HepG2 (cell line): ENCODE data around the gene AK8. TPM values are rescaled to one million over a fixed set of nuclear protein-coding genes. Genes with fewer than 3 reads are reported as not detected.

Source experiments
- ATAC-seq: fragments of 200-7000 bp; cut with Tn5 transposase; 3 replicates; pipeline ENCODE4 v1.9.1; 2020; ENCODE audit warnings: mild to moderate bottlenecking, moderate library complexity
- BruUV-seq: library from RNA; stranded (reverse); fragments of 400-500 nt; replicated peaks from 2 replicates; lab custom pipeline; 2021; lab: Mats Ljungman, UMichigan
- CTCF ChIA-PET: fragments of 300-600 bp; formaldehyde crosslinking; extraction: SDS; loops from one replicate; lab custom pipeline; 2021; ENCODE audit warnings: low total read pairs, inconsistent platforms, low intra/inter-chr PET ratio; lab: Yijun Ruan, JAX
- POLR2A ChIA-PET: fragments of 350-600 bp; sonication (Branson Sonifier 250); formaldehyde crosslinking; loops from one replicate; lab custom pipeline; 2020; ENCODE audit warnings: antibody characterized with exemption, inconsistent platforms; lab: Yijun Ruan, JAX
- DNase-seq: peaks from one replicate; pipeline ENCODE4 v3.0.0-alpha.2; 2015; ENCODE audit warnings: low spot score
- FAIRE-seq: peaks from 3 replicates; lab custom pipeline; 2011; peaks lifted over from hg19 to GRCh38; lab: Jason Lieb, UNC
- H2AFZ ChIP-seq: one replicate; pipeline ENCODE4 v1.6.1; 2011; ENCODE audit warnings: low read length, inconsistent platforms
- H3K27ac ChIP-seq: fragments of 300-600 bp; 3 replicates; pipeline ENCODE4 v1.8.0; 2011; ENCODE audit warnings: mixed run types, mild to moderate bottlenecking, mixed read lengths, low read length, inconsistent platforms; ENCODE audit not compliant: insufficient read depth; ENCODE audit errors: extremely low read length
- H3K27me3 ChIP-seq, 2 experiments: fragments of 200-600 bp in 1 of 2; 2 replicates in 1 of 2; 3 replicates in 1 of 2; pipeline versions ENCODE4 v1.6.0 to v1.8.0; 2011; ENCODE audit warnings: low read length in 2 of 2, mild to moderate bottlenecking in 2 of 2, moderate library complexity in 2 of 2, inconsistent platforms in 1 of 2; ENCODE audit not compliant: insufficient read depth in 2 of 2, control insufficient read depth in 1 of 2
- H3K36me3 ChIP-seq, 2 experiments: fragments of 200-600 bp in 1 of 2; replicated peaks in 1 of 2; 2 replicates in 1 of 2; 3 replicates in 1 of 2; pipeline versions ENCODE4 v1.5.1 to v1.8.0; 2011; ENCODE audit warnings: low read length in 2 of 2, inconsistent platforms in 1 of 2; ENCODE audit not compliant: insufficient read depth in 2 of 2, control insufficient read depth in 1 of 2
- H3K4me1 ChIP-seq: 2 replicates; pipeline ENCODE4 v1.5.1; 2012; ENCODE audit warnings: low read length, inconsistent platforms; ENCODE audit not compliant: insufficient read depth
- H3K4me2 ChIP-seq: 2 replicates; pipeline ENCODE4 v1.6.0; 2011; ENCODE audit warnings: low read depth, low read length, inconsistent platforms
- H3K4me3 ChIP-seq, 3 experiments: fragments of 200-600 bp in 1 of 3; sonication (generic), shearing (Covaris generic) in 1 of 3; replicated peaks in 1 of 3; 2 replicates each; pipeline ENCODE4 v1.5.1; 2011 to 2016; ENCODE audit warnings: low read length in 3 of 3, inconsistent platforms in 2 of 3, low read depth in 2 of 3, mild to moderate bottlenecking in 2 of 3, control low read depth in 1 of 3, mixed read lengths in 1 of 3; ENCODE audit not compliant: insufficient read depth in 1 of 3
- H3K79me2 ChIP-seq: one replicate; pipeline ENCODE4 v1.6.1; 2011; ENCODE audit warnings: low read length, inconsistent platforms; ENCODE audit not compliant: insufficient read depth
- H3K9ac ChIP-seq: 2 replicates; pipeline ENCODE4 v1.6.0; 2011; ENCODE audit warnings: mild to moderate bottlenecking, low read depth, low read length, inconsistent platforms; ENCODE audit not compliant: insufficient read depth
- H3K9me3 ChIP-seq: 2 replicates; pipeline ENCODE4 v1.5.1; 2012; ENCODE audit warnings: mild to moderate bottlenecking, low read length
- H4K20me1 ChIP-seq: 2 replicates; pipeline ENCODE4 v1.6.0; 2011; ENCODE audit warnings: inconsistent platforms, mild to moderate bottlenecking, low read length, moderate library complexity; ENCODE audit not compliant: insufficient read depth
- NFKBIZ ChIP-seq: IDR thresholded peaks from 2 replicates; pipeline ENCODE4 v1.6.1; 2018; ENCODE audit warnings: missing genetic modification reagents, missing compliant biosample characterization
- PCBP1 ChIP-seq: fragments of 200-400 bp; formaldehyde crosslinking; IDR thresholded peaks from 2 replicates; pipeline ENCODE4 v1.6.1; 2017; ENCODE audit warnings: mild to moderate bottlenecking, low read depth, low read length, borderline replicate concordance
- SYNCRIP ChIP-seq: fragments of 200-400 bp; formaldehyde crosslinking; IDR thresholded peaks from 2 replicates; pipeline ENCODE4 v1.6.1; 2018; ENCODE audit warnings: mild to moderate bottlenecking, low read depth, low read length; ENCODE audit not compliant: insufficient read depth
- WGBS: methylation state at CpG from one replicate; pipeline ENCODE4 v1.1.6; 2017; ENCODE audit warnings: low lambda C conversion rate; 5-methylcytosine and 5-hydroxymethylcytosine counted together
- in situ Hi-C: cut with HindIII; loops from 2 replicates; pipeline ENCODE4 v1.10.0; 2017; ENCODE audit warnings: low pct_unique_long_range_greater_than_20kb; ENCODE audit not compliant: extremely low pct_ligation_motif_present
- intact Hi-C: fragments of 100-400 bp; cut with micrococcal nuclease; formaldehyde crosslinking; loops from one replicate; pipeline ENCODE4 v1.10.0; 2022; ENCODE audit not compliant: unreplicated experiment
- polyA plus RNA-seq, 8 experiments: library from polyadenylated mRNA; depleted of rRNA in 3 of 8; stranded (reverse) in 7 of 8; unstranded in 1 of 8; fragments of >200 nt; fragmentation: Illumina TruSeq in 4 of 8; extraction: Trizol in 4 of 8; gene quantifications; 2 replicates each; pipeline versions ENCODE4 v1.2.1 to v1.2.3, GENCODE V29; 2011 to 2016; ENCODE audit warnings: low read depth in 4 of 8, missing spikeins in 1 of 8, mixed read lengths in 1 of 8; ENCODE audit not compliant: insufficient read depth in 1 of 8
- total RNA-seq, 5 experiments: library from RNA; depleted of rRNA; stranded (reverse); fragments of >200 nt; fragmentation: Illumina TruSeq; extraction: Trizol; gene quantifications; 2 replicates each; pipeline ENCODE4 v1.2.3, GENCODE V29; 2016; ENCODE audit warnings: low read depth in 1 of 5
- TF ChIP-seq, protein P1 (sequence below): sonication (generic); formaldehyde crosslinking; IDR thresholded peaks from 2 replicates; pipeline ENCODE4 v1.4.0; 2020; ENCODE audit warnings: missing genetic modification reagents
- TF ChIP-seq, protein P2 (sequence below): IDR thresholded peaks from 2 replicates; pipeline ENCODE4 v1.6.1; 2012; ENCODE audit warnings: low read length, improper control_type of control experiment

Gene AK8
- total and polyA plus RNA-seq, 2 of the 13 experiments (the other 11 are each of a cell fraction or from before 2014, with no cell fraction given): 0.11 TPM; not detected in 1

DNA sequence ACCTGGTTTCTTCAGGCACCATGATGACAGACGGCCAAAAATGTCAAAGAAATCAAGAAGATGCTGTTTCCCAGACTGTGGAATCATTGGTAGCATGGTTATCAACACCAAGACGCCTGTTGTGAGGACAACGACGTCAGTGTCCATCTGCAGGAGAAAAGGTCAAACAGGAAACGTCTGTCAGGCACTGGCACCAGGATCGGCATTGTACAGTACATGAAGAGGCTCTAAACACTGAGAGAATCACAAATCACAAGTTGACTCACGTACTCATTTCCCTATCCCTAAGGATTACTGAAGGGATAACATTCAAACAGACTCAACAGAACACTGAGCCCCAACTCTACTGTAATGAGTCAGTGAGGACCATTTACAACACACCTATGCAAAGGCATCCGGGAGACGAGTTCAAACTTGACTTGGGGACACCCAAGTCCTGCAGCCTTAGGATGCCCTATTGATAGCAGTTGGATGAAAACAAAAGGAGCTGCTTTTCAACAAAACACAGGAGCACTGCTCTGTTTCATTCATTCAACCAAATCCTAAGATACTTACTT, 45.3 kb upstream of the AK8 start:
- Histone ChIP-seq H3K4me1 (no peaks in the 10 kb centered on the region), H3K9me3 (no peaks in the 10 kb centered on the region), H2AFZ (no peak overlapping the region), H4K20me1 (no peaks in the 10 kb centered on the region), H3K27ac (no peak overlapping the region), H3K79me2 (no peaks in the 10 kb centered on the region), H3K4me2 (no peak overlapping the region)
- 97% methylated on average over 9 of the region's 9 CpGs for WGBS
- no peak for FAIRE-seq
- TF ChIP-seq, protein P1, sequence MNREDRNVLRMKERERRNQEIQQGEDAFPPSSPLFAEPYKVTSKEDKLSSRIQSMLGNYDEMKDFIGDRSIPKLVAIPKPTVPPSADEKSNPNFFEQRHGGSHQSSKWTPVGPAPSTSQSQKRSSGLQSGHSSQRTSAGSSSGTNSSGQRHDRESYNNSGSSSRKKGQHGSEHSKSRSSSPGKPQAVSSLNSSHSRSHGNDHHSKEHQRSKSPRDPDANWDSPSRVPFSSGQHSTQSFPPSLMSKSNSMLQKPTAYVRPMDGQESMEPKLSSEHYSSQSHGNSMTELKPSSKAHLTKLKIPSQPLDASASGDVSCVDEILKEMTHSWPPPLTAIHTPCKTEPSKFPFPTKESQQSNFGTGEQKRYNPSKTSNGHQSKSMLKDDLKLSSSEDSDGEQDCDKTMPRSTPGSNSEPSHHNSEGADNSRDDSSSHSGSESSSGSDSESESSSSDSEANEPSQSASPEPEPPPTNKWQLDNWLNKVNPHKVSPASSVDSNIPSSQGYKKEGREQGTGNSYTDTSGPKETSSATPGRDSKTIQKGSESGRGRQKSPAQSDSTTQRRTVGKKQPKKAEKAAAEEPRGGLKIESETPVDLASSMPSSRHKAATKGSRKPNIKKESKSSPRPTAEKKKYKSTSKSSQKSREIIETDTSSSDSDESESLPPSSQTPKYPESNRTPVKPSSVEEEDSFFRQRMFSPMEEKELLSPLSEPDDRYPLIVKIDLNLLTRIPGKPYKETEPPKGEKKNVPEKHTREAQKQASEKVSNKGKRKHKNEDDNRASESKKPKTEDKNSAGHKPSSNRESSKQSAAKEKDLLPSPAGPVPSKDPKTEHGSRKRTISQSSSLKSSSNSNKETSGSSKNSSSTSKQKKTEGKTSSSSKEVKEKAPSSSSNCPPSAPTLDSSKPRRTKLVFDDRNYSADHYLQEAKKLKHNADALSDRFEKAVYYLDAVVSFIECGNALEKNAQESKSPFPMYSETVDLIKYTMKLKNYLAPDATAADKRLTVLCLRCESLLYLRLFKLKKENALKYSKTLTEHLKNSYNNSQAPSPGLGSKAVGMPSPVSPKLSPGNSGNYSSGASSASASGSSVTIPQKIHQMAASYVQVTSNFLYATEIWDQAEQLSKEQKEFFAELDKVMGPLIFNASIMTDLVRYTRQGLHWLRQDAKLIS (CRISPR knock-in tag): no peak
- no peak for TF ChIP-seq SYNCRIP
- TF ChIP-seq NFKBIZ (CRISPR knock-in tag): no peak
- TF ChIP-seq, protein P2, sequence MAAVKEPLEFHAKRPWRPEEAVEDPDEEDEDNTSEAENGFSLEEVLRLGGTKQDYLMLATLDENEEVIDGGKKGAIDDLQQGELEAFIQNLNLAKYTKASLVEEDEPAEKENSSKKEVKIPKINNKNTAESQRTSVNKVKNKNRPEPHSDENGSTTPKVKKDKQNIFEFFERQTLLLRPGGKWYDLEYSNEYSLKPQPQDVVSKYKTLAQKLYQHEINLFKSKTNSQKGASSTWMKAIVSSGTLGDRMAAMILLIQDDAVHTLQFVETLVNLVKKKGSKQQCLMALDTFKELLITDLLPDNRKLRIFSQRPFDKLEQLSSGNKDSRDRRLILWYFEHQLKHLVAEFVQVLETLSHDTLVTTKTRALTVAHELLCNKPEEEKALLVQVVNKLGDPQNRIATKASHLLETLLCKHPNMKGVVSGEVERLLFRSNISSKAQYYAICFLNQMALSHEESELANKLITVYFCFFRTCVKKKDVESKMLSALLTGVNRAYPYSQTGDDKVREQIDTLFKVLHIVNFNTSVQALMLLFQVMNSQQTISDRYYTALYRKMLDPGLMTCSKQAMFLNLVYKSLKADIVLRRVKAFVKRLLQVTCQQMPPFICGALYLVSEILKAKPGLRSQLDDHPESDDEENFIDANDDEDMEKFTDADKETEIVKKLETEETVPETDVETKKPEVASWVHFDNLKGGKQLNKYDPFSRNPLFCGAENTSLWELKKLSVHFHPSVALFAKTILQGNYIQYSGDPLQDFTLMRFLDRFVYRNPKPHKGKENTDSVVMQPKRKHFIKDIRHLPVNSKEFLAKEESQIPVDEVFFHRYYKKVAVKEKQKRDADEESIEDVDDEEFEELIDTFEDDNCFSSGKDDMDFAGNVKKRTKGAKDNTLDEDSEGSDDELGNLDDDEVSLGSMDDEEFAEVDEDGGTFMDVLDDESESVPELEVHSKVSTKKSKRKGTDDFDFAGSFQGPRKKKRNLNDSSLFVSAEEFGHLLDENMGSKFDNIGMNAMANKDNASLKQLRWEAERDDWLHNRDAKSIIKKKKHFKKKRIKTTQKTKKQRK: no peak
- no peak for TF ChIP-seq PCBP1
- TF ChIP-seq, all 625 proteins: peak for 0
- Histone ChIP-seq H3K4me3 (no peak overlapping the region), H3K9ac (no peak overlapping the region), H3K27me3 (no peaks in the 10 kb centered on the region), H3K36me3 (peaks cover 22 to 85% of the 10 kb centered on the region in 2 experiments)
- ChIA-PET CTCF (no interaction called here), POLR2A (no interaction called here)
- in situ Hi-C loops: no loop called here
- no peak for DNase-seq
- no peak for ATAC-seq
- intact Hi-C loops: no loop called here
- no TSS peak for BruUV-seq
